Mucosa of rectum (tissue), 2 donors: ENCODE data around the gene STUM.

Experiments
- H3K27ac ChIP-seq, 2 donors: one replicate each; pipeline ENCODE4 v1.7.0; 2013; ENCODE audit warnings: inconsistent platforms in 2 of 2, low read depth in 2 of 2, low read length in 2 of 2
- H3K27me3 ChIP-seq, 2 donors: one replicate each; pipeline ENCODE4 v1.7.0; 2013; ENCODE audit warnings: low read length in 2 of 2; ENCODE audit not compliant: control insufficient read depth in 2 of 2, insufficient read depth in 2 of 2
- H3K36me3 ChIP-seq, 2 donors: one replicate each; pipeline ENCODE4 v1.7.0; 2013; ENCODE audit warnings: low read length in 2 of 2; ENCODE audit not compliant: control insufficient read depth in 2 of 2, insufficient read depth in 2 of 2
- H3K4me1 ChIP-seq, 2 donors: one replicate each; pipeline ENCODE4 v1.7.0; 2013; ENCODE audit warnings: low read length in 2 of 2, mild to moderate bottlenecking in 1 of 2; ENCODE audit not compliant: control insufficient read depth in 2 of 2, insufficient read depth in 2 of 2
- H3K4me3 ChIP-seq, 2 donors: one replicate each; pipeline ENCODE4 v1.7.0; 2013; ENCODE audit warnings: low read length in 2 of 2
- H3K9ac ChIP-seq, 2 donors: one replicate each; pipeline ENCODE4 v1.7.0; 2013; ENCODE audit warnings: low read length in 2 of 2, low read depth in 1 of 2, mild to moderate bottlenecking in 1 of 2
- H3K9me3 ChIP-seq, 2 donors: one replicate each; pipeline ENCODE4 v1.7.0; 2013; ENCODE audit warnings: low read length in 2 of 2; ENCODE audit not compliant: control insufficient read depth in 2 of 2
- donor health status: healthy.
- donor health status: Normal muscosa, but diverticular disease.

The STUM gene

DNA sequence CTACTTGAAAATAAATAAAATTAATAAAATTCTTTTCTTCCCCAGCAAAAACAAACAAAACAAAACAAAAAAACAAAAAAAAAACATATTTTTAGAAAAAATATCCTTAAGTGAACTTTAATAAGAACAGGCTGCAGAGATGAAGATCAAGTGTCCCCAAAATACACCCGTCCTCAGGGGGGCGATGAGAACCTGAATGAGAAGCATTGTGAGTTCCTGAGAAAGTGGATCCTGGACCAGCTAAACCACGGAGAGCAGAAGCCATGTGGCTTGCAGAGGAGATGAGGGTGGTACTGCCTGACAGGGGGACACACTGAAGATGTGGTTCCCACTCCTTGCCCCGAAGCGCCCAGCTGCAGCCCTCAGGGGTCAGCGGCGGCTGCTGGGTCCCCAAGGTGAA, 101.2 kb downstream of the STUM start:
- Histone ChIP-seq H3K9me3 (no peaks in the 10 kb centered on the region), H3K27me3 (no peaks in the 10 kb centered on the region), H3K36me3 (peaks cover 11 to 26% of the 10 kb centered on the region in 2 donors), H3K4me3 (no peak overlapping the region), H3K9ac (no peak overlapping the region), H3K27ac (no peak overlapping the region), H3K4me1 (peaks cover 9 to 10% of the 10 kb centered on the region in 2 donors)

DNA sequence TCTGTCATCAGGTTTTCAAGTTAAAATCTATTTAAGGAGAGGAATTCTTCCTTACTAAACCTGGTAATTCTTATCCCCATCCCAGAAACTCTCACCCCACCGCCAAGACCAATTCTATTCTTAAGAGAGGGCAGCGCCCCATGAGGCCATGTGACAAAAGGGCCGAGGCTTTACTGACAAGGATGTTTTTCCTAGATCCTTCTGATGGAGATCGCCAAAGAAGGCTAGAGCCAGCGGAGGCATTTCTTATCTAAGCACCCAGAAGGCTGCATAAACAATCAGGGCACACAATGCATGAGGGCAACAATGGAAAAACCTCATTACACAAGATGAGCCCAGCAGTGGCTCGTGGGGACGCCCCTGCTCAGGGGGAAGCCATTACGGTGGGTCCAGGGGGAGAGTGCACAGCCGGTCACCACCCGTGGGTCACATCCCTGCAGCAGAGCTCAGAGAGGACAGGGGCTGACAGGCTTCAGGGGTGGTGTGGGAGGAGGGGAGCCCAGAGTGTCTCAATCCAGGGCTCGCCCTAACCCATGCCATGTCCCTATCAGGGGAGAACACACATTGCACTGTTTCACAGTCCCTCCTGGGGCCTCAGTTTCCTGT, 101.8 kb downstream of the STUM start:
- H3K4me3 ChIP-seq: no peak overlapping the region
- H3K27ac ChIP-seq: no peak overlapping the region
- no peaks in the 10 kb centered on the region for H3K9me3 ChIP-seq
- H3K9ac ChIP-seq: no peak overlapping the region
- peaks cover 13 to 14% of the 10 kb centered on the region in 2 donors for H3K4me1 ChIP-seq
- no peaks in the 10 kb centered on the region for H3K27me3 ChIP-seq
- H3K36me3 ChIP-seq: peaks cover 11 to 26% of the 10 kb centered on the region in 2 donors

DNA sequence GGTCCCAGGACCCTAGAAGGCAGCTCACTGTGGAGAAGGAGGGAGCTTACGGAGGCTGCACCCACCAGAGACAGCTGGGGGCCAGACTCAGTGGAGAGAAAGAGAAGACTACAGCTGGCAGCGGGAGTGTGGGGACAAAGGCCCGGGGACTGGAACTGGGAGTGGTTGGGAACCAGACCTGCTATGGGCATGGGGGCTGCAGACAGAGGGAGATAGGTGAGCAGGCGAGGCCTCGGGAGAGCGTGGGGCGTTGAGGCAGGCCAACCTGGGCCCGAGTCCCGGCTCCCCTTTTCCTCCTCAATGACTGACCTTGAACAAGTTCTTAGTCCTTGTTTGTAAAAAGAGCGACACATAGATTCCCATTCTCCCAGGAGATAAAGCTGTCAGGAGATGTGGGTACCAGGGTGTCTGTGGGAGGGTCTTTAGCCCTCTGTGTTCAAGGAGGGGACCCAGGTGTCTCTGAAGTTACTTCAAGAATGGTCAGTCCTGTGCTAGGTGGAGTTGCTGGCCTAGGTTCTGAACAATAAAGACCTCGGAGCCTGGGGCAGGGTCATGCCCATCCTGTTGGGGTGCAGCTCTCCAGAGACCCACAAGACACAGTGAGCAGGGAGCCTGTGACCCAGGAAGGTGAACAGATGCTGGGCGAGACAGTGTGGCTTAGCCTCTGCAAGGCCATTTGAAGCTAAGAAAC, 102.6 kb downstream of the STUM start:
- H3K9me3 ChIP-seq: no peaks in the 10 kb centered on the region
- H3K4me3 ChIP-seq: no peak overlapping the region
- peaks cover 11 to 22% of the 10 kb centered on the region in 2 donors for H3K36me3 ChIP-seq
- H3K4me1 ChIP-seq: peaks cover 18 to 23% of the 10 kb centered on the region in 2 donors
- no peak overlapping the region for H3K27ac ChIP-seq
- H3K27me3 ChIP-seq: no peaks in the 10 kb centered on the region
- no peak overlapping the region for H3K9ac ChIP-seq

DNA sequence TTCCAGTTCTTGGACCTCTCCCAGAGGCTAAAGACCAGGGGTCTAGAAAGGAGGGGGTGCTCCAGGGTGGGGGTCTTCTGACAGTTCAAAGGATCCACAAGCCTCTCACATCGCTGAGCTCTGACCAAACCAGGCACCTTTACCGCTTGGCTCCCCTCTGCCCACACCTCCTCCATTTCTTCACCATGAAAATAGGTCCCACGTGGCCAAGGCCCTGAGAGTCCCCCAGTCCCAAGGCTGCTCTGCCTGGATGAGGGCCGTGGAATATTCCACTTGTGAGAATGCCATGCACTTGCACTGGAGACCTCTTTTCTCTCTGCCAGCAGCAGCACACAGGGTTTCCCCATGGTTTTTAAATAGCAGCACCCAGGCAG, 103.2 kb downstream of the STUM start:
- peaks cover 24 to 28% of the 10 kb centered on the region in 2 donors for H3K4me1 ChIP-seq
- no peak overlapping the region for H3K4me3 ChIP-seq
- peaks cover 11 to 18% of the 10 kb centered on the region in 2 donors for H3K36me3 ChIP-seq
- H3K9ac ChIP-seq: no peak overlapping the region
- no peaks in the 10 kb centered on the region for H3K27me3 ChIP-seq
- no peaks in the 10 kb centered on the region for H3K9me3 ChIP-seq
- H3K27ac ChIP-seq: no peak overlapping the region

DNA sequence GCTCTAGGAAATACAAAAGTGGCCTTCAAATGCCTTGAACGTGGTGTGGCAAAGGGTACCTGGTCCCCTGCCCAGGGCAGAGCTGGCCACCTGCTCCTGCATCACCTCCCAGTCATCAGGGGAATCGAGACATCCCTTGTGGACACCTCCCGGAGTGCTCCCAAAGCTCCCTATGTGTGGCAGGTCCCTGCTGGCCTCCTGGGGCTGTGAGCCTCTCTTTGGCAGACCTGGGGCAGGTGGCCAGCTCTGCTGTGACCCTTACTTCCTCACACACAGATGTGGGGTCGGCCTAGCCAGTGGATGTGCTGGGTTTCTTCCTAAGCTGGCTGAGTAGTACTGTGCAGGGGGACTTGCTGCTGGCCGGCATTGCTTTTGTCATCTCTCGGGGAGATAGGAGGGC, 104.0 kb downstream of the STUM start:
- Histone ChIP-seq H3K27ac (no peak overlapping the region), H3K27me3 (no peaks in the 10 kb centered on the region), H3K4me3 (no peak overlapping the region), H3K36me3 (peaks cover 8 to 10% of the 10 kb centered on the region in 2 donors), H3K4me1 (peaks cover 27 to 32% of the 10 kb centered on the region in 2 donors), H3K9ac (no peak overlapping the region), H3K9me3 (no peaks in the 10 kb centered on the region)

DNA sequence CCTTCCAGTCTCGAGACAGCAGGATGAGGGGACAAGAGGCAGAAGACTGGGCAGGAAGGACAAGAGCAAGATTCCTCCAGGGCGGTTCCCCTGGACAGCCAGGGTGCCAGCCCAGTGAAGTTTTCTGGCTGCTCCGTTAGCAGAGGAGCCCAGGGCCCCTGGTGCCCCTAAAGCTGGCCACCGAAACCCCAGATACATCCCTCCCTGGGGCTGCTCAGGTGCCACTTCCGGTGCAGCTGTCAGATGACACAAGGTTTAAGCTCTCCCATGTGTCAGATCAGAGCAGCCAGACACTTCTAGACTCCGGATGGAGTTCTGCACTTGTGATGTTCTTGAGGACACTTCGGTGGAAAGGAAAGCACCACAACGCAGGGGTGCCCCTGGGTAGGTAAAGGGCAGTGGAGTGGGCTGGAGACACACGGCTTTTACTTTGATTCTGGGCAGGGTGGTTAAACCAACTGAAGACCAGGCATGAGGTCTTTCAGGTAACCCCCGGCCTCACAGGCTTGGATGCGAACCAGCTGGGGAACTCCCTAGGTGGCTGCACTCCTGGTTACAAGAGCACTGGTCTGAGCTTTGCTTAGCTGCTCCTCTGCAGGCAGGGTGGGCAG, 104.9 kb downstream of the STUM start:
- H3K4me3 ChIP-seq: no peak overlapping the region
- no peak overlapping the region for H3K9ac ChIP-seq
- H3K4me1 ChIP-seq: peaks cover 30 to 32% of the 10 kb centered on the region in 2 donors
- peak overlapping the region; percentile 9 to 74 for H3K27ac ChIP-seq
- peaks cover 1 to 2% of the 10 kb centered on the region in 2 donors for H3K36me3 ChIP-seq
- H3K9me3 ChIP-seq: no peaks in the 10 kb centered on the region
- H3K27me3 ChIP-seq: no peaks in the 10 kb centered on the region

DNA sequence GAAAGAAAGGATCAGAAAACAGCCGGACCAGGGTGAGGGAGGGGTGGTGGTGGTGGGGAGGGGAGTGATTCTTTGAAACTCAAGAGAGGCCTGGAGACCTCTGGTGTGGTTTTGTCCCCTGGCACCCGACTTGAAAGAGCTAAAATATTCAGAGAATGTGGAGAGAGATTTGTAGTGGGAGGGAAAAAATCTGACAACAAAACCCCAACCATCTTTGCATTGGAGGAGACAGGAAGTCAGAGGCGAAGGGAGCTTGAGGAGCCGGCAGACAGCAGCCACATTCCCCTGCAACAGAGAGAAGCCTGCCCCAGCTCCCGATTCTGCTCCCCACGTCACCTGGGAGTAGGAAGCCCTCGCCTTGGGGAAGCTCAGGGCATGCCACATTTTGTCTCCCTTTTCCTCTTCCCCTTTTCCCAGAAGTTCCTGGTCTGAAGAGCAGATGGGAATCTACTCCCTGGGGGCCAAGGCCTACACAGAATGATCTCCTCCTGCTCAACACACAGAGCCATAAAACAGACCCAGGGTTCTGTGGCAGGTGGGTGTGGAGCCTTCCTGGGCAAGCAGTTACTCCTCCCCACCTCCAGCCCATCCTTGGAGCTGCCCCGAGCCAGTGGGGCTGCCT, 105.6 kb downstream of the STUM start:
- H3K4me1 ChIP-seq: peaks cover 32% of the 10 kb centered on the region in 2 donors
- peak overlapping the region; percentile 51 to 74 for H3K27ac ChIP-seq

DNA sequence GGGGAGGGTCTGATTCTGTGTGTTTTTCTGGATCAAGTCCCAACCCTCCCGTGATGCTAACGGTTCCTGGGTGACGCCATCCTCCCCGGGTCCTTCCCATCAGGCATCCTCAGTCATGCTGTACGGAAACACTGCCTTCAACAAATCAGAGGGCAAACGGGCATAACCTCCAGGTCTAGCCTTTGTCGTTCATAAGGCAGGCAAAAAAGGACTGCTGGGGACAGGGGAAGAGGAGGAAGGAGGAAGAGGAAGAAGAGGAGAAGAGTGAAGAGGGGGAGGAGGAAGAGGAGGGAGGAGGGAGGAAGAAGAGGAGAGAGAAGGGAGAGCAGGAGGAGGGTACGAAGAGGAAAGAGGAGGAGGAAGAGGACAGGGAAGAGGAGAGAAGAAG, 106.1 kb downstream of the STUM start:
- Histone ChIP-seq H3K27me3 (no peaks in the 10 kb centered on the region), H3K4me3 (no peak overlapping the region), H3K36me3 (no peaks in the 10 kb centered on the region), H3K9me3 (no peaks in the 10 kb centered on the region), H3K9ac (no peak overlapping the region), H3K27ac (peak overlapping the region; percentile 51 to 74), H3K4me1 (peaks cover 32 to 35% of the 10 kb centered on the region in 2 donors)

More for the DNA sequence above, 105.6 kb downstream of the STUM start:
- no peaks in the 10 kb centered on the region for H3K9me3 ChIP-seq
- H3K9ac ChIP-seq: no peak overlapping the region
- H3K27me3 ChIP-seq: no peaks in the 10 kb centered on the region
- no peak overlapping the region for H3K4me3 ChIP-seq
- no peaks in the 10 kb centered on the region for H3K36me3 ChIP-seq

DNA sequence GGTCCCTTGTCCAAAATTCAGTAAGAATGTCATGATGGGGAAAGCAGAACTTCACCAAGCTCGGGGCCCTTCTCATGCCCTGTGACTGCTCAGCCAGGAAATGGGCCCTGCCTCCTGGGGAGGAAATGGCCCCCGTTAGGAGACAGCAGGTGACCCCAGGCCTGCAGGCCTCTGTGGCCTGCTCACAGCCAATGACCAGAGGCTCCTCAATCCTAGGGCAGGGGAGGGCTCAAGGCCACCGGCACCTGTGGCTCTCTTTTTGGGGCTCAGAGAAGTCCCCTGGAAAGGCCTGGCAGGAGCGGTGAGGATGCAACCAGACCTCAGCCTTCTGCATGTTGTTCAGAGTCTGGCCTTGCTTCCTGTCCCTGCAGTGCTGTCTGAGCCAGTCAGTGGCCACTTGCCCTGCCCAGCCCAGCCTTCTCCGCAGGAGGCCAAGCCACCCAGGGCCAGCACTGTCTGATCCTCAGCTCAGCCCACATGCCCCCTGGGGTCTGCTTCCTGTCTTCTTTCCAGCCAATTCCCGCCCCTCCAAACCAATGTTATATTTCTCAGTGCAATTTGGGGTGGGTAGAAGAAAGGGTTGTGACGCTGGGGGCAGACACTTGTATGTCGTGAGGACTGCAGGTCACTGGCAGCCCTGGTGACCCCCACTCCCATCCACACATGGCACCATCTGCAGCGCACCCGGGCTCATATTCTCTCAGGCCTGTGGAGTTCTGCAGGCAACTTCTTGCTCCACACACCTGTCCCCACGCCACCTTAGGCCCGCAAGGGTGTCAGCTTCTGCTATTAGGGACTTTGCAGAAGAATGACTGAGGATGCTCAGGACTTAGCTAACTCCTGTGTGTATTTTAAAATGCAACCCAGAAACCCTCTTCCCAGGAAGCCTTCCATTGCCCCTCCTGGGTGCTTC, 106.9 kb downstream of the STUM start:
- Histone ChIP-seq H3K4me1 (peaks cover 32 to 41% of the 10 kb centered on the region in 2 donors), H3K27ac (peak overlapping the region; percentile 46 to 74), H3K9ac (peak overlapping the region in 1 of 2 donors; percentile 11)

More for the DNA sequence above, 106.9 kb downstream of the STUM start:
- Histone ChIP-seq H3K4me3 (no peak overlapping the region), H3K27me3 (no peaks in the 10 kb centered on the region), H3K9me3 (no peaks in the 10 kb centered on the region), H3K36me3 (no peaks in the 10 kb centered on the region)
